Stimulated activated naive CD8-positive, alpha-beta T cell treated with anti-CD3 and anti-CD28 coated beads, Interleukin-15, Interleukin-2, amounts not matched to agents 100 U/mL and 50 U/mL, for 24 hours (primary cell): ENCODE data around the gene FASN.

Source experiments
- ATAC-seq: fragments of 150-1000 bp; cut with Tn5 transposase; one replicate; pipeline ENCODE4 v1.10.0; 2021
- DNase-seq: peaks from one replicate; pipeline ENCODE4 v3.0.0; 2021

The FASN gene

DNA sequence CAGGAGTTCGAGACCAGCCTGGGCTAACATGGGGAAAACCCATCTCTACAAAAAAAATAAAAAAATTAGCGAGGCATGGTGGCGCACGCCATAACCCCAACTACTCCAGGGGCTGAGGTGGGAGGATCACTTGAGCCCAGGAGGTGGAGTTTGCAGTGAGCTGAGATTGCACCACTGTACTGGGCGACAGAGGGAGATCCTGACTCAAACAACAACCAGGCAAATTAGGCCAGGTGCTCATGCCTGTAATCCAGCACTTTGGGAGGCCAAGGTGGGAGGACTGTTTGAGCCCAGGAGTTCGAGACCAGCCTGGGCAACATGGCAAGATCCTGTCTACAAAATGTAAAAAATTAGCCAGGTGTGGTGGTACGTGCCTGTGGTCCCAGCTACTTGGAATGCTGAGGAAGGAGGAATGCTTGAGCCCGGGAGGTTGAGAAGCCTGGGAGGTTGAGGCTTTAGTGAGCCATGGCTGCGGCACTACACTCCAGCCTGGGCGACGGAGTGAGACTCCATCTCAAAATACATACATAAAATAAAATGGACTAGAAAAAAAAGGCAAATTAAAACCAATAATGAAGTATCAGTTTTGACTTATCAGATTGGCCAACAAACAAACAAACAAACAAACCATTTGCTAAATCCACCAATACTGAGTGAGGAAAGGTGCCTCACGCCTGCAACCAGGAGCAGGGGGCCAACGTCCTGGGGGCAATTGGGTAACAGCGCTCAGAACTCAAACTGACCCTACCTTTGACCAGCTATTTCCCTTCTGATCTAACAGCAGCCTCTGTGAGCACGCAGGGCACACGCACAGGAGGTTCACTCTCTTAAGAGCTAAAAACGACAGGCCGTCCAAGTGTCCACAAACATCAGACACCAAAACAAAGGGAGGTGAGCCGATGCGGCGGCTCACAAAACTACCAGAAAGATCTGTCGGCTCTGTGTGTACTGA, 19.4 kb upstream of the FASN start:
- DNase-seq (no peak), ATAC-seq (no peak)

DNA sequence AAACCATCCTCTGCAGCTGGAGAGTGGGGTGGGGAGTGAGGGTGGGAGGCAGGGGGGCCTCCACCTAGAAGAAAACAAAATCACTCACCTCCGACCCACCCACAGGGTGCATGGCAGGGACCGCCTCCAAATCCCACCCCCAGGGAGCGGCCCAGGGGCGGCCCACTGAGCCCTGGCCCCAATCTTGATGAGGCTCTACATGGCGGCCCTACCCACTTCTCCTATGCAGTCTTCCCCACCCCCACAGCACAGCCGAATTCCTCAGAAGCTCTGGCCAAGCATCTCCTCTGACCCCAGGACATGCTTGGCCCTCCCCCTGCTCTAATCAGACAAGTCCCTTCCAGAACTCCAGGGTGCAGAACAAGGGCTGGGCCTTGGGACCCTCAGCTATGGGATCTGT, 18.2 kb upstream of the FASN start:
- no peak for ATAC-seq

DNA sequence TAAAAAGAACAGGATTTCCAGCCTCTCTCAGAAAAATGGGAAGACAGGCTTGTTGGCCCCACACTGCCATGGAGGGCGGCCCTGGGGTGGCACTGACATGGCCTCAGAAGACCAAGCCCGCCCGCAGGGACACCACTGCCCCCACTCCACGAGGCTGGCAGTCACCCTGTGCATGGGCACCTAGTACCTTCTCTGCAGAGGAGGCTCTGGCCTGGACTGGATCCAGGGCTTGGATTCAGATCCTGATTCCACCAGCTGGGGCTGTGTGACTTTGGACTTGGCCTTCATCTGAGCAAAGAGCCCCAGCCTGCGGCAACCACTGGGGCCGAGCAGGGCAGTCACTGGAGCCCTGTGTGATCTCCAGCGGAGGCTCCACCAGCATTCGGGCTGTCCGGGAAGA, 16.8 kb upstream of the FASN start:
- ATAC-seq, result no peak
- DNase-seq, result no peak

More for the DNA sequence above, 18.2 kb upstream of the FASN start:
- no peak for DNase-seq

DNA sequence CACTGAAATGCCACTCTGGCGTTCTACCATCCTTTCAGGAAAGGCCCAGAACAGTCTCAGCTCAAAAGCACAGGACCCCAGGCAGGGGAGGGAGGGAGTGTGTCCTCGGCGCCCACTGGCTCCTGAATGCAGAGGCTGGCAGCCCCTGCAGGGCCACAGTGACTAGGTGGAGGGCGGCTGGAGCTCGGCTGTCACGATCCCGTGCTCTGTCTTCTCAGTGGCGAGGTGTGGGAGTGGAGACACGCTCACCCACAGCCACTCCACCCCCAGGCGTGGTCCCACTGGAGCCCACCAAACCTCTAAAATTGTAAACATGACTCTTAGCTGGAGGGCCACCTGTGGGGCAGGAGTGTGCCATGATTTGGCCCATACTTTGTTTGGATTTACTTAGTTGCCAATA, 16.4 kb upstream of the FASN start:
- no peak for ATAC-seq
- DNase-seq, result no peak

DNA sequence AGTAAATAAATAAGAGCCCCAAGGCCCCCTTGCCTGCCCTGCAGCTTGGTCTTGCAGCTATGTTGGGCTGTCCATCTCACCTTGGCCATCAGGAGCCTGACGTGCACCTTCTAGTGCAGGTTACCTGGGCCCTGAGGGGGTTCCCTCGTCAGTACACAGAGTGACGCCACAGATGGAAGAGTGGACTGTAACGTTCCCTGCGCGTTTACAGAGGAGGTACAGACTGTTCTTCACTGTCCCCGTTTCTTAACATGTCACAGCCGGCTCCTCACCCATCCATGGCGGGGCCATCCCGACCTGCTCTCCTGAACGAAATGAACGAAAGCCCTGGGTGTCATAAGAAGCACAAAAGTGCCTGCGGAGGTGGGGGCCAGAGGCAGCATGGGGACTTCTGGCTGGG, 15.9 kb upstream of the FASN start:
- ATAC-seq (no peak), DNase-seq (no peak)

DNA sequence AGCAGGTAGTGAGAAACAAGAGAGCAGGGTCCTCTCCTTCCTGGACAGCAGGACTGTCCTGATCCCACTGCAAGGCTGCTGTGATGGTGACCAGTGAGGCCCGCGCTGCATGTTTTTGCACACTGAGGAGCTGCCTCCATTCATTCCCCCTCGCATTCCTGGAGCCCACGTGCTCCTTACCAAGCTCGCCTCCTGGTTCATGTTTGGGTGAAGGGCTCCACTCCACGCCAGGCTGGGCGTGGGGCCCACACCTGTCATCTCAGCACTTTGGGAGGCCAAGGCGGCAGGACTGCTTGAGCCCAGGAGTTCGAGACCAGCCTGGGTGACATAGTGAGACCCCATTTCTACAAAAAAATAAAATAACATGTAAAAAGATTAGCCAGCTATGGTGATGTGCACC, 15.4 kb upstream of the FASN start:
- ATAC-seq, result no peak

DNA sequence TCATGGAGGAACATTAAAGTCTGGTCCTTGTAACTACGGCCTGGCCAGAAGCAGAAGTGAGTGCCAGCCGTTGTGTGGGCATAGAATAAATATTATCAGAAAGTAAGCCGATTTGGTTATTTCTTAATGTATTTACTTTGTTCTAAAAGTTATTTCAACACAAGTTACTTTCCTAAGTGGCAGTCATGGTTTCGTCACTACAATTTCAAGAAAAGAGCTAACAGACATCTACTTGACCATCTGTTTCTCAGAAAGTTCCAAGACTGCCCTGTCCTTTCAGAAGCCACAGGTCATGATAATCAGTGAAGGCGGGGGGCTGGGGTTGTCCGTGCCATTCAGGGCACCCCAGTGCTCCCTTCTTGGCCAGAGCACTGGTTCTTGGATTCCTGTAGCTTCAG, 14.9 kb upstream of the FASN start:
- ATAC-seq (no peak), DNase-seq (no peak)

More for the DNA sequence above, 15.4 kb upstream of the FASN start:
- DNase-seq, result no peak

DNA sequence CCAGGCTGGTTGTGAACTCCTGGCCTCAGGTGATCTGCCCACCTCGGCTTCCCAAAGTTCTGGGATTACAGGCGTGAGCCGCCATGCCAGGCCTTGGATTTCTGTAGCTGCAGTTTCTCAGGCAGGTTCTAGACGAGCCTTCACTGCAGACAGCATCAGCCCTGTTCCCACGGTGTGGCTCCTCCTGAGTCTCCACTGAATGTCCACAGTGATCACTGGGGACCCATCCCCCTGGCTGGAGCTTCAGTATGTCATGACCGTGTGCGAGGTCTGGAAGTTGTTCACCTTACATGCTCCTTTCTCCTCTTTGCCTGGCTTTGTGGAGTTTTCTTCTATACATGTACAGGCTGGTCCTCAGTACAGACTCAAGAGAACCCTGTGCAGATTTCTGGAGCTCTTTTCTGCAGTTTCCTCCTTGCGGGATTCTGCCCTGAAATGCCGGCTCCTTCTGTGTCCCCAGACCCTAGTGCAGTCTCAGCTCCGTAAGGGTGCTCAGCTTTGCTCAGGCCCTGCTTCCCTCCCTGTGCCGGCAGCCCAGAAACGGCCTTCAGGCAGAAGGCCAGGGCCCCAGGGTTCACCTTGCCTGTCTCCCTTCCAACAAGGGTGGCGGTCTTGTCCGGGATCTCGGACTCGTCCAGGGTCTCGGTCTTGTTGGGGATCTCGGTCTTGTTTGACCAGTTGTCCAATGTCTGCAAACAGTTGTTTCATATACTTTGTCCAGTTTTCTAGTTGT, 14.3 kb upstream of the FASN start:
- DNase-seq (no peak), ATAC-seq (no peak)

DNA sequence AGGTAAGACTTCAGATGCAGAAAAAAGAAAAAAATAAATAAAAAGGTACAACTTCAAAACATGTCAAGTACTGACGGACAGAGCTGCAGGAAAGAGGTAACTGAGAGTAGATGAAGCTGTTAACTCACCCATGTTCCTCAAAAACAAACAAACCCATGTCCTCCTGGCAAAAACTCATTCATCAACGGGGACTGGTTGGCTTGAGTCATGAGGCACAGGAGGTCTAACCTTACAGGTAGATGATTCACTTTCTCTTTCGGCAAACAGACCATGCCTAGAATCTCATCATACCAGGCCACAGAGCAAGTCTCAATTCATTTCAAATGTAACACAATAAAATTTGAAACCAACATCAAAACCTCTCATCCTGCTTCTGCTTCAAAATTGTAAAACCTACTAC, 12.3 kb upstream of the FASN start:
- DNase-seq, result no peak
- peak; percentile 42 for ATAC-seq

DNA sequence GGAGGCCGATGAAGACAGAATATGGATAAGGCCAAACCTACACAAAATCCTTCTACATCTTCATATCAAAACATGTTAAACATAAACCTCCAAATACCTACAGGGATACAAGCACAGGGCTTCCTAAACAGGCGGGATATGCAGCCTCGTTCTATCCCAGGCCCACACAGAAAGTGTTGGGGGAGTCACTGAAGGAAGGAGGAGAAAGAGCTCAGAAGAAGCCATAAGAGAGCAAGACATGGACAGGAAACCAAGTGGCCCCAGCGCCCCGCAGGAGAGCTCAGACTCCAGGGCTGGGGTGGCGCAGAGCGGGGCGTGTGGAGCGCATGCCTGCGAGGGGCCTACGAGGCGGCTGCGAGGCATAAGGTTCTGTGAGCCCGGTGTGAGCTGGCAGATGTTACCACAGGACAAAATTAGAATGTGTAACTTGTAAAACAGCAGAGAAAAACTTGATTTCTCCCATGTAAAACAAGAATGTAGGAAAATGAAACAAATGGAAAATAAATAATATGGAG, 11.0 kb upstream of the FASN start:
- DNase-seq (no peak), ATAC-seq (no peak)

DNA sequence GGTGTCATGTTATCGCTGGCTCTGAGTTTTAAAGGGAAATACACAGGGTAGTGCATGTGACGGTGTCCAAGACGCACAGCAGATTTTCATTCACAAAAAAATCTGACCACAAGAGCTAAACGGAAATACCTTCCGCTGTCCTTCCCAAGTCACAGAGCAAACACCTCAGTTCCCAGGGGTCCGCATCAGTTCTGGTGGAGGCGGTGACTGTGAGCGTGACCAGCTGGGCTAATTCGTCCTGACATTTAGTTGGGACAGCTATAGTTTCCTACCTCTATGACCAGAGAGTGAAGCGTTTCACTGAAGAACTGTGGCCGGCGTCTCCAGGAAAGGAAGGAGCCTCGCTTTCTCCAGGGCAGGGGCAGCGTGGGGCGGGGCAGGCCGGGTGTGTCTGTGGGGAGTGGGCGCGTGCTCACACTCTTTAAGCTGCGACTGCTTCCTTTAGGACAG, 10.5 kb upstream of the FASN start:
- ATAC-seq, result no peak

DNA sequence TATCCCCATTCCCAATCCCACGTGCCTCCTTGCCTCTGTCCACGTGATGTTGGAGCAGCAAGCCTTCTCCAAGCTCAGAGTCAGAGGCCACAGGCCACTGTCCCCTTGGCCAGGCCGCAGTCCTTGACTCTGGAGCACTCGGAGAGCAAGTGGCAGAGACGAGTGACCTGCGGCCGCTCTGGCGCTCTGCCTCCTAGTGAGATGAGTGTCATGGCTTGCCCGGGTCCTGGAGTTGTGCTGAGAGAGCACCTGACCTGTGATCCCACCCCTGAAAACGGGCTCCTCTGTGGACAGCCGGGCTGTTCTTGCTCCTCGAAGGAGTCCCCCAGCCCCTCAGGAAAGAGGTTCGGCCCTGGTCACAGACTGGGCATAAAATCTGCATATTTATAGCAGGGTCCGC, 10.0 kb upstream of the FASN start:
- DNase-seq (no peak), ATAC-seq (no peak)

More for the DNA sequence above, 10.5 kb upstream of the FASN start:
- DNase-seq, result no peak

DNA sequence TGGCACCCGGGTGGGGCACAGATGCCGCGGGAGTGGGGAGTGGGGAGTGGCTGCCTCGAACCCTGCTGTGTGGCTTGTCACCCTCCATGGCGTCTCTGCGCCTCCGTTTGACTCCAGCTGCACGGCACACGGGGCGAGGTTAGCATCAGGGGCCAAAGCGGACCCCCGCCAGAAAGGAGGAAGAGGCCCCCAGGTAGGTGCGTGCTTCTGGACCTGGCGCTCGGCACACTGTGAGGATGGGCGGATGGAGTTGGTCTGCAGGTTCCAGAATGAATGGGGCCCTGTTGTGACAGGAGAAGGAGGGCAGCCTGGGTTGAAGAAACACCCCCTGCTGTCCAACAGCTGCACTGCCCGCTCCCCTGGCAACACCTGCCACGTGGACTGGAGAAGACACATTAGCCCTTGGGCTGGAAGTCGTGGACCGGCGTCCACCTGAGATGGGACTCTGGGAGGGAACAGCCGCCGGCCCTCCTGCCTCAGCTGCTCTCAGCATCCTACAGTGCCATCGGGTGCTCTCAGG, 9.4 kb upstream of the FASN start:
- DNase-seq (no peak), ATAC-seq (no peak)

DNA sequence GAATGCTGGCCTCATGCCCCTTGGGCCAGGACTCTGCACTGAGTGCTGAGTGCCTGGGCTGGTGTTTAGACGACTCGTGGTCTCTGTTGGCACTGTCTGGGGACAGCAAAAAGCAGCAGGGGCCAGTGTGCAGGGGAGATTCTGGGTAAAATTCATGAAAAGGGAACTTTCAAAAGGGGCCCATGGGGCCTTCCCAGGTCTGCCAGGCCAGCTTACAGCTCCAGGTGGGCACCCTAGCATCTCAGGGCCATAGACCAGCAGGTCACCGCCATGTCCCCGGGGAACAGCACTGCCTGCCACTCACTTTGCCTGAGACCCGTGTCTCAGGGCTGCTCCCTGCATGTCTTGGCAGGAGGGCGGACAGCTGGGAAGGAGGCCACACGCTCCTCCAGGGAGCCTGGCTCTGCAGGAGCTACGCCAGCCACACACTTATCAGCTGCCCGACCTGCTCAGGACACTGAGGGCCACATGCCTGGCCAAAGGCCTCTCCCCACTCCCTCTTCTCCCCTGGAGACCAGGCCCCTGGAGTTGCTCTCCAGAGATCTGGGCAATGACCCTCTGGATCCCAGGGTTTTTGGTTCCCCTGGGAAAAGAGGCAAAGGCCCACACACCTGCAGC, 8.8 kb upstream of the FASN start:
- no peak for DNase-seq
- no peak for ATAC-seq

DNA sequence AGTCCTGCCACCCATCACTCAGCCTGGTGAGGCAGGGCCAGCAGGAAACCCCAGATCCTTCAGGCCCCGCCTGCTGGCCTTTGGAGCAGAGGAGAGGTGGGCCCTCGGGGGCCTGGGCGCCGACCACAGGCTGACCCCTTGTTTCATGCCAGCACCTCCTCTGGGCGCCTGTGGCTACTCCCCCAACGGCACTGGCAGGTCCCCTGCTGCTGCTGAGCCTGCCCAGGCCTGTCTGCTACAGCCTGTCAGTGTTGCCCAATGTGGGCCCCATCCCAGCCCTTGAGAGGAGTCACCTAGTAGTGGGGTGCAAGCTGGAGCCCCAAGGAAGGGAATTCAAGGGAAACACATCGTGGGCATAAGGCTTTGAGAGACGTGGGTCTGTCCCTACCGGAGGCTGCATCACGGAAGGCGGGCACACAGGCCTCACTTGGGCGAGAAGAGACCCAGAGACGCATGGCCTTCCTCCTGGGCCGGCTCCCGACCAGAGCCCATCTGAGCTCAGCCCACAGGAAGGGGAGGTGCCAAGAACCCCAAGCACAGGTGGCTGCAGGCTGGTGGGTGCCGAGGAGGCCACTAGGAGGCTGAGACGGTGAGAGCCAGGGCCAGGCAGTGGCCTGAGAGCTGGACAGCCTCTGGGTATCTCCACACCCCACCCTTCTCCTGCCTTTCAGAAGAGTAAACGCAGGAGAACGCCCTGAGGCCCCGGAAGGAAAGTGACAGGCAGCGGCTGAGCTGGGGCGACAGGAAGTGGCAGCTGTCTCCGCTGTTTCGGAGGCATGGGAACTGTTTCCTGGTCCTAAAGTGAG, 8.0 kb upstream of the FASN start:
- DNase-seq (peak; percentile 74), ATAC-seq (peak; percentile 89)

DNA sequence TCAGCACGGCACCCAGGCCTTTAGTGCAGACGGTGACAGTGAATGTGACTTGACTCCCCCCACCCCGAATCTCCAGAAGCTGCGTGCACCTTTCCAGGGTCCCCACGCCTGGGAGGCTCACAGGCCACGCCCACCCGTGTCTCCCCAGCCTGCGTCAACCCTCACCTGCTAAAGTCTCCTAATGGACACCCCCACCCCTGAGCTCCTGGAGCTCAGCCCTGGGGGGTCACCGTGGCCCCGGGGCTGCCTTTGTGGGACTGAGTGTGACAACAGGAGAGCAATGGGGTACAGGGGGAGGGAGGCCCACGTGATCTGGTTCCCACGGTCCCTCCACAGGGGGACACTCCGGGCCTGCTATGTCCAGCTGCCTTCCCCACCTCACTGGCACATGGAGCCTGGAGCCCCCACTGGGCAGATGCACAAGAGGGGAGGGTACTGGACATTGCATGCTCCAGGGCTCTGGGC, 7.4 kb upstream of the FASN start:
- no peak for DNase-seq
- ATAC-seq, result no peak

DNA sequence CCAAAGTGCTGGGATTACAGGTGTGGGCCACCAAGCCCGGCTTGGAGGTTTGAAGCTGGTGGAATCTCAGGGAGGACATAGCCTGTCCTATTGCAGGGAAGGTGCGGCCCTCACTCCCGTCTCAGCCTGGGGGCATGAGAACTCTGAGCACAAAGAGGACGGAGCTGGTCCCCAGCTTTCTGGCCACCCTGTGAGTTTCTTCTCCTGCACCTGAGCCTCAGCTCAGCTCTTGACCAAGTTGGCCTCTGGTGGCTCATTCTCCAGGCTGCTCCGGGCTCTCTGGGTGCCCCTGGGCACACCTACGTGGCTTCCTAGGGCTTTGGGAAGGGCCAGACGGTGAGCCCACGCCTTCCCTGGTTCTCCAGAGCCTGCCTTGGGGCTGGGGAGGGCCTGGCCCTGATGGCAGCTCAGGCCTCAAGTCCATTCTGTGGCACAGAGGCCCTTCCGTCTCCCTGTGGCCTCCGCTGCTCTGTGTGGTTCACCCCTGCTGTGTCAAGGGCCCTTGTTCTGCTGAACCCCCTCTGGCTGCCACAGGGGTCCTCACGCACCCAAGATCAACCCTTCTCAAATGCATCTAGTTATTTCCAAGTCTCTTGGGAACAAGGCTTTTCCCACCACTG, 6.9 kb upstream of the FASN start:
- DNase-seq, result no peak
- ATAC-seq, result no peak

DNA sequence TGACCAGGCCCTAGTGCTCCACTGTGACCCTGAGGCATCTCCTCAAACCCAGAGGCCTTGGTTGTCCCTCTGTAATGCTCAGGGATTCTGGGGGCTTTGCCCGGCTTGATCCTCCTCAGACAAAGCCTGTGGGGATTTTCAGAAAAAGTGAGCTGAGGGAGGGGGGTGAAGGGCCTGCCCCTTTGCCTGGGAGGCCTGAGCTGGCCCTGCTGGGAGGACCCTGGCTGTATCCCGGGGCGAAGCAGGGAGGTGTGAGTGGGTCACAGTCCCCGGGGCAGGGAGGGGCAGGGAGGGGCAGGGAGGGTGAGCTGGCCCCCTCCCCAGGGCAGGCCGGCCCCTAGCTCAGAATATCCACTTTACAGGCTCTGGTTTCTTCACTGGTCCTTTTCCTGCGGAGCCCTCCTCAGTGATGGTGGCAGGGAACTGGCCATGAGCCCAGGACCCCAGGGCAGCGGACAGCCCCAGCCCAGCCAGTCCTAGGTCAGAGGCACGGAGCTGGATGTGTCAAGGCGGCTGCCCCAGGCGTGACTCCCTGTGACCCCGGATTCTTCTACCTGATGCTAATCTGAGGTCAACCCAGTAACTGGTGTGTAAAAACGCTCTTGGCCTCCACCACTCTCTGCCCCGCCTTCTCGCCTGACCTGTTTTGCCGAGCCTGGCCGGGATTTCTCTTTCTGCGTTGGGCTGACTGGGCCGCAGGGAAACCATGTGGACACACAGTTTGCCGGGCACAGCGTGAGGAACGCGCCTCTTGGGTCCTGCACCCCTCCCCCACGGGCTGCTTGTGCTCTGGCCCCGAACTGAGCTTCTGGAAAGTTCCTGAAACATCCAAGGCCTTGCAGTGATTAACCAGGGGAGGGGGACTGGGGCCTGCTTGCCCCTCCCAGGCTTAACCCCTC, 5.8 kb upstream of the FASN start:
- ATAC-seq (no peak), DNase-seq (no peak)

DNA sequence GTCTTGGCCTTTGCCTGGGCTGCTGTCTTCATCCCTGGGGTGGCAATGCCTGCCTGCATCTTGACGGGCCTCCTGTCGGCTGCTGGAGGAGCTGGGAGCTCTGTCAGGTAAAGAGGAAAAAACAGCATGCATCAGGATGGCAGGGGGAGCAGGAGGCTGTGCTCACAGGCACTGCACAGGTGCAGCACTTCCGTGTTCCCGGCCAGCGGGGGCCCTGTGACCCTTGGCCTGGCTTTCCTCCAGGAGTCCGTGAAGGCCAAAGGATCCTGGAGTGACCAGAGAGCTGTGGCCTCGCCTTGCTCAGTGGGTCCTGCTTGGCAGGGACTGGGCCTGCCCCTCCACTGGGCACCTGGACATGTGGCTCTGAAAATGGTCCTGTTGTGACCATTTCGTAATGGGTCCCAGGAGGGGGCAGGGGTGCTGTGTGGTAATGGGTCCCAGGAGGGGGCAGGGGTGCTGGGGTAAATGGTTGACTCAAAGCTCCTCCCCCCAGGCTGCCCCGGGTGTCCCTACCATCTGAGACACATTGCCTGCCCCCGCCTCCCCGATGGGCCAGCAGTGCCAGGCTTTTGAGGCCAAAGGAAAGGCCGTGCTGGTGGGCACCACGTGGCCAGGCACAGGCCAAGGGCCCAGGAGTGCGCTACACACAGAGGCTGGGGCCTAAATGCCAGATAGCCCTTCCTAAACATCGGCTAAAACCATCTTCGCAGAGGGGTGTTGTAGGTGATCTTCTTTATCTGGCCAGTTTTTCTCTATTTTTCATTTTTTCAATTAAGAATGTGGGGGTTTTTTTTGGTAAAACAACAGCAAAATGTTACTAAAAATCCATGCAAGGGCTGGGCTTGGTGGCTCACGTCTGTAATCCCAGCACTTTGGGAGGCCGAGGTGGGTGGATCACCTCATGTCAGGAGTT, 4.0 kb upstream of the FASN start:
- ATAC-seq (no peak), DNase-seq (no peak)
